Neutrophil (primary cell): Measurements from ENCODE around the gene PTGES2.
A peak's percentile ranks its signal among the peaks of the same experiment; 100 is the strongest.

Source experiments
- H3K27ac ChIP-seq: fragments of 200-600 bp; sonication (generic); 2 replicates; pipeline ENCODE4 v1.5.1; 2016; ENCODE audit warnings: mild to moderate bottlenecking, moderate library complexity
- H3K27me3 ChIP-seq: fragments of 200-600 bp; sonication (generic); 2 replicates; pipeline ENCODE4 v1.6.0; 2016; ENCODE audit warnings: mild to moderate bottlenecking
- H3K36me3 ChIP-seq: fragments of 200-600 bp; sonication (generic); 2 replicates; pipeline ENCODE4 v1.5.1; 2017
- H3K4me1 ChIP-seq, 2 experiments: fragments of 200-600 bp in 1 of 2; sonication (generic) in 1 of 2; 1 replicate in 1 of 2; 2 replicates in 1 of 2; pipeline versions ENCODE4 v1.5.1 to v1.6.1; 2013 to 2016; ENCODE audit warnings: low read depth in 1 of 2, low read length in 1 of 2, mild to moderate bottlenecking in 1 of 2, moderate library complexity in 1 of 2; ENCODE audit not compliant: control insufficient read depth in 1 of 2, insufficient read depth in 1 of 2
- H3K4me3 ChIP-seq, 2 experiments: fragments of 200-600 bp in 1 of 2; sonication (generic) in 1 of 2; 1 replicate in 1 of 2; 2 replicates in 1 of 2; pipeline ENCODE4 v1.5.1; 2013 to 2016; ENCODE audit warnings: low read depth in 1 of 2, low read length in 1 of 2, mild to moderate bottlenecking in 1 of 2, moderate library complexity in 1 of 2
- H3K9me3 ChIP-seq: fragments of 200-600 bp; sonication (generic); 2 replicates; pipeline ENCODE4 v1.5.1; 2016
- CTCF ChIP-seq: fragments of 200-600 bp; sonication (generic); IDR thresholded peaks from 2 replicates; pipeline ENCODE4 v1.5.1; 2016; ENCODE audit warnings: antibody characterized with exemption

The PTGES2 gene

GRCh38 chr9:128127568-128127989, at the start of gene PTGES2:
Gene PTGES2 (minus strand): TSS chr9:128127729. CDS start chr9:128127717, 12 bp downstream.
- peak within 1 kb of the TSS; percentile 94 to 96 for H3K4me3 ChIP-seq
- H3K27ac ChIP-seq, result peak within 1 kb of the TSS; percentile 91
- peaks cover 12% of the 10 kb centered on the region for H3K36me3 ChIP-seq
- TF ChIP-seq CTCF, result no peak
- H3K27me3 ChIP-seq, result no peaks in the 10 kb centered on the region
- peaks cover 49 to 59% of the 10 kb centered on the region in 2 experiments for H3K4me1 ChIP-seq
- no peaks in the 10 kb centered on the region for H3K9me3 ChIP-seq

DNA sequence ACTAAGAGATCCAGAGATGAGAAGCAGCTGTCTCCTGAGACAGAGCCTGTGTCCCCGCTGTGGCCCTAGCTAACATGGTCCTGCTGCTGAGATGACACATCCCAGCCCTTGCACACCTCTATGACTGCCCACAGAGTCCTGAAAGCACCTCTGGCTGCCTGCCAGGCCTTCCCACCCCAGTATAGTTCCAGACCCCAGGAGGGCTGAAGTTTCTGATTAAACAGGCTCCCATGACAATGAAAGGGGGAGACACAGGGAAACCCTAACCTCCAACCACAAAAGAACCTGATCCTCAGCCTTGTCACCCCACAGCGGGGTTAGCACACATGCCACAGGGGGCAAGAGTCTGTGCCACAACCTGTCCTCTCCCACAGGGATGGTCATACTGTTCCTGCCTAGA, 48.2 kb upstream of the PTGES2 start:
- no peak overlapping the region for H3K4me3 ChIP-seq
- peaks cover 72% of the 10 kb centered on the region for H3K36me3 ChIP-seq

DNA sequence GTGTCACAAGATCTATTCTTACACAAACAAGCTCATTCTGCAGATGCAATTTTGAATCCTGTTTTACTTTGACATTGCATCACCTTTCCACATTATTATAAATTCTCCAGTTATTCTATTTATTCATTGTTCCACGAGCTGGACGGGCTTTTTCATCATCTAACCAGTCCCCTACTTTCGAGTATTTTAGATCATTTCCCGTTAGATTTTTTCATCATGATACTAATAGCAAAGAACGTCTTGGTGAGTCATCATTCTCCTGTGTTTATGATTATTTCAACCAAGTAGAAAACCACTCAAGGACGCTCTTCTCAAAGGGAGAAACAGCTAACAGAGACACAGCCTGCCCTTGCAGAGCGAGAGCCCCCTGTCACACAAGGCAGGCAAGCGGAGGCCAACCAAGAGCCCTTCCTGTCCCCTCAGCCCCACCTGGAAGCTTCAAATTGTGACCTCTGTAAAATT, 47.6 kb upstream of the PTGES2 start:
- Histone ChIP-seq H3K27me3 (no peaks in the 10 kb centered on the region), H3K36me3 (peaks cover 68% of the 10 kb centered on the region)

More for the DNA sequence above, 48.2 kb upstream of the PTGES2 start:
- H3K4me1 ChIP-seq, result no peaks in the 10 kb centered on the region
- H3K27me3 ChIP-seq, result no peaks in the 10 kb centered on the region
- no peak for TF ChIP-seq CTCF
- no peak overlapping the region for H3K27ac ChIP-seq
- no peaks in the 10 kb centered on the region for H3K9me3 ChIP-seq

GRCh38 chr9:128174062-128174461, 46.5 kb upstream of the PTGES2 start:
- no peak for TF ChIP-seq CTCF
- peaks cover 68% of the 10 kb centered on the region for H3K36me3 ChIP-seq
- no peak overlapping the region for H3K27ac ChIP-seq
- no peaks in the 10 kb centered on the region for H3K27me3 ChIP-seq
- no peak overlapping the region for H3K4me3 ChIP-seq
- H3K4me1 ChIP-seq, result no peaks in the 10 kb centered on the region
- H3K9me3 ChIP-seq, result no peaks in the 10 kb centered on the region

More for the DNA sequence above, 47.6 kb upstream of the PTGES2 start:
- Histone ChIP-seq H3K9me3 (no peaks in the 10 kb centered on the region), H3K4me3 (no peak overlapping the region), H3K4me1 (no peaks in the 10 kb centered on the region), H3K27ac (no peak overlapping the region)
- no peak for TF ChIP-seq CTCF

- Histone ChIP-seq H3K36me3 (peaks cover 64% of the 10 kb centered on the region), H3K27me3 (no peaks in the 10 kb centered on the region), H3K9me3 (no peaks in the 10 kb centered on the region), H3K4me3 (no peak overlapping the region), H3K27ac (no peak overlapping the region), H3K4me1 (no peaks in the 10 kb centered on the region)
- no peak for TF ChIP-seq CTCF
Observed at GRCh38 chr9:128169925-128170324, 42.4 kb upstream of the PTGES2 start.

DNA sequence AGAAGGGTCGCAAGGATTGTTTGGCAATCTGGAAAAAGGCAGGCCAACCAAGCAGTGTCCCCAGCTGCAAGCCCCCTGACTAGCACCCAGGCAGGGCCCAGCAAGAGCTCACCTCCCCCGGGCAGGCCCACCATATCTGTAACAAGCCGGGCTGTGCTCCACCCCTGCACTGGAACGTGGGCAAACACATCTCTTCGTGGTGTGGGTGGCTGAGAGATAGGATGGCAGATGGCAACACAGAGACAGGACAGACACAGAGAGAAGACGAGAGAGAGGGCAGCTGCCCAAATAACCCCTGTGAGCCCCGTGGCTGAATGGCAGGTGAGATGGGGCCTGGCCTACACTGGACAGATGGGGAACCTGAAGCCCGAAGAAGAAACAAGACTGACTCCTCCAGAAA, 42.0 kb upstream of the PTGES2 start:
- H3K27ac ChIP-seq, result no peak overlapping the region
- H3K4me3 ChIP-seq, result no peak overlapping the region
- no peaks in the 10 kb centered on the region for H3K4me1 ChIP-seq
- peaks cover 64% of the 10 kb centered on the region for H3K36me3 ChIP-seq
- H3K27me3 ChIP-seq, result no peaks in the 10 kb centered on the region
- TF ChIP-seq CTCF, result no peak
- no peaks in the 10 kb centered on the region for H3K9me3 ChIP-seq
